ENCODE measurements around the gene ZNF277.

DNA sequence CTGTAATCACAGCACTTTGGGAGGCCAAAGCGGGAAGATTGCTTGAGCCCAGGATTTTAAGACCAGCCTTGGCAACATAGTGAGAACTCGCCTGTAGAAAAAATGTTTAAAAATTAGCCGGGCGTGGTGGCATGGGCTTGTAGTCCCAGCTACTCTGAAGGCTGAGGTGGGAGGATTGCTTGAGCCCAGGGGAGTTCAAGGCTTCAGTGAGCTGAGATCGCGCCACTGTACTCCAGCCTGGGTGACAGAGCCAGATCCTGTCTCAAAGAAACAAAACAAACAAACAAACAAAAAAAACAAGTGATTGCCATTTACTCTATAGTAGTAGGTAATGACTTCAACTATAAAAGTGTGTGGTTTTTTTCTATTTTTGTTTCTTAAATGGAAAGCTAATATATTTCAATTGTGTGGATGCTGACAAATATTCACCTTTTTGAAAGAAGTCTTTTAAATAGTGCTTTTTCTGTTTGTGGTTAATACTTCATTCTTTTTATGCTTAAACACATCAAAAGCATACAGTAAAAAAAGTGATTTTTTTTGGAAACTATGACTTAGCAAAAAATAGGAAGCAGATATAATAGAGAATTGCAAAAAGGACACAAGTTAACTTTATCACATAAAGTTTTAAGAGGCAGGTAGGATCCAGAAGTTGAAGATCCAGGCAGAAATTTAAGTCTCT is 48.4 kb downstream of the ZNF277 start:
- TF ChIP-seq, protein P1, sequence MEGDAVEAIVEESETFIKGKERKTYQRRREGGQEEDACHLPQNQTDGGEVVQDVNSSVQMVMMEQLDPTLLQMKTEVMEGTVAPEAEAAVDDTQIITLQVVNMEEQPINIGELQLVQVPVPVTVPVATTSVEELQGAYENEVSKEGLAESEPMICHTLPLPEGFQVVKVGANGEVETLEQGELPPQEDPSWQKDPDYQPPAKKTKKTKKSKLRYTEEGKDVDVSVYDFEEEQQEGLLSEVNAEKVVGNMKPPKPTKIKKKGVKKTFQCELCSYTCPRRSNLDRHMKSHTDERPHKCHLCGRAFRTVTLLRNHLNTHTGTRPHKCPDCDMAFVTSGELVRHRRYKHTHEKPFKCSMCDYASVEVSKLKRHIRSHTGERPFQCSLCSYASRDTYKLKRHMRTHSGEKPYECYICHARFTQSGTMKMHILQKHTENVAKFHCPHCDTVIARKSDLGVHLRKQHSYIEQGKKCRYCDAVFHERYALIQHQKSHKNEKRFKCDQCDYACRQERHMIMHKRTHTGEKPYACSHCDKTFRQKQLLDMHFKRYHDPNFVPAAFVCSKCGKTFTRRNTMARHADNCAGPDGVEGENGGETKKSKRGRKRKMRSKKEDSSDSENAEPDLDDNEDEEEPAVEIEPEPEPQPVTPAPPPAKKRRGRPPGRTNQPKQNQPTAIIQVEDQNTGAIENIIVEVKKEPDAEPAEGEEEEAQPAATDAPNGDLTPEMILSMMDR (IDR thresholded peaks at IDR 0.05), result no peak
- no peak for TF ChIP-seq POLR2A (IDR thresholded peaks at IDR 0.05)

Data from tibial nerve (tissue), 3 donors.